Activated CD4-positive, CD25-positive, alpha-beta regulatory T cell treated with anti-CD3 and anti-CD28 coated beads, Interleukin-2, amount 50 U/mL, for 16 hours (primary cell): Measurements from ENCODE around the gene FKBP5.
"Not testable (repeated sequence)": the region's sequence is repeated elsewhere in the genome, so short reads cannot be mapped to it uniquely, and the experiment has no call there.

Source experiments
- DNase-seq: peaks from one replicate; pipeline ENCODE4 v3.0.0-alpha.2; 2020; ENCODE audit warnings: low read depth, low spot score

Gene FKBP5

GRCh38 chr6:35620706-35621105 lies 68.0 kb downstream of the FKBP5 start:
- DNase-seq, result no peak

GRCh38 chr6:35613762-35614161 lies 75.0 kb downstream of the FKBP5 start:
- DNase-seq, result no peak

- no peak for DNase-seq
Measured at GRCh38 chr6:35611240-35611639, 77.5 kb downstream of the FKBP5 start.

- no peak for DNase-seq
Measured at GRCh38 chr6:35610830-35611229, 77.9 kb downstream of the FKBP5 start.

GRCh38 chr6:35609588-35609987 lies 79.1 kb downstream of the FKBP5 start:
- no peak for DNase-seq

GRCh38 chr6:35607517-35608233 lies 81.0 kb downstream of the FKBP5 start:
- no peak for DNase-seq

- no peak for DNase-seq
Measured at GRCh38 chr6:35605600-35605999, 83.1 kb downstream of the FKBP5 start.

DNA sequence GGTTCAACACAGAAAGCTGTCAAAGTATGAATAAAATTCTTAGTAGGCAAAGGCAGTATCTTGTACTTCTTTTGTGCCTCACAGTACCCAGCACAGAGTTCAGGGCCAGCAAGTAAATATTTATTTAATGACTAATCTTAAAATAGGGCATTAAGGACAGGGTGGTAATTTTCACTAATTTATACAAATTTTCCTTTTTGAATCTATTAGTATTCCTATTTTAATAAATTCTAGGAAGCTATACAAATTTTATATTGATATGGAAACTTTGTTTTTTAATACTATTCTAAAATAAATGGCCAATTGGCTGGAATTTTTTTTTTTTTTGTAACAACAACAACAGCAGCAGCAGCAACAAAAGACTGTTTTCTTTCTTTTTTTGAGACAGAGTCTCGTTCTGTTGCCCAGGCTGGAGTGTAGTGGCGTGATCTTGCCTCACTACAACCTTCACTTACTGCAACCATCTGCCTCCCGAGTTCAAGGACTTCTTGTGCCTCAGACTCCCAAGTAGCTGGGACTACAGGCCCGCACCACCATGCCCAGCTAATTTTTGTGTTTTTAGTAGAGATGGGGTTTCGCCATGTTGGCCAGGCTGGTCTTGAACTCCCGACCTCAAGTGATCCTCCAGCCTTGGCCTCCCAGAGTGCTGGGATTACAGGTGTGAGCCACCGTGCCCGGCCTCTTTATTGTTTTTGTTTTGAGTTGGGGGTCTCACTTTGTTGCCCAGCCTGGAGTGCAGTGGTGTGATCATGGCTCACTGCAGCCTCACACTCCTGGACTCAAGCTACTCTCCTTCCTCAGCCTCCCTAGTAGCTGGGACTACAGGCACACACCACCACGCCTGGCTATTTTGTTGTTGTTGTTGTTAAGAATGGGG lies 85.2 kb downstream of the FKBP5 start:
- no peak for DNase-seq

GRCh38 chr6:35602133-35602946 lies 86.4 kb downstream of the FKBP5 start:
- no peak for DNase-seq

DNA sequence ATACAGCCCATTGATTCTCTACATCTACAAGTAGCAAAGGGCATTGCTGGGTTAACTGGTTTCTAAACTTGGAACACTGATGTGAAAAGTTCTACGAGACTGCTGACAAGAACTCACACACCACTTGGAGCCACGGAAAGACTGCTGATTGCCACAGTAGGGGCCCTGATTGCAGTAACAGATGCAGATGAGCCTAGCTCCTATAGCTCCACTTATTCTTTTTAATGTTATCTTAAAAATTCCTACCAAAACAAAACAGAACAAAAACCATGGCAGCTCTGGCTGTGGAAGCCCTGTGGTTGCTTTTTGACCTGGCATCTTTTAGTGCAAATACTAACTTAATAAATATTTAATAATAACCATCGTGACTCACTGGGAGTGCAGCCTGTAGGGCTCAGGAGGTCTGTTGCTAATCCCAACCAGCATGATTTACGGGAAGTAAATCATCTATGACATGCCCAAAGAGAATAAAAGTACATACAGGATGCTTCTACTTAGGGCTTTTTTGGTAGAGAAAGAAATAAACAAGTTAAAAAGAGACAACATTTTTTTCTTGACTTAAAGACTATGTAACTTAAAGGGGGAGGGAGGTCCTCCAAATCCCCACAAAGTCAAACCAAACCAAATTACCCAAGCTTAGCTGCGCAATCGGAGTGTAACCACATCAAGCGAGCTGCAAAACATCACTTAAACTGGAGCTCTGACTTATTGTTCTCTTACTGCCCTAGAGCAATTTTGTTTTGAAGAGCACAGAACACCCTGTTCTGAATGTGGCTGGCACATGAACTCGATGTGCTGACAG lies 87.2 kb downstream of the FKBP5 start:
- DNase-seq, result peak; percentile 30

DNA sequence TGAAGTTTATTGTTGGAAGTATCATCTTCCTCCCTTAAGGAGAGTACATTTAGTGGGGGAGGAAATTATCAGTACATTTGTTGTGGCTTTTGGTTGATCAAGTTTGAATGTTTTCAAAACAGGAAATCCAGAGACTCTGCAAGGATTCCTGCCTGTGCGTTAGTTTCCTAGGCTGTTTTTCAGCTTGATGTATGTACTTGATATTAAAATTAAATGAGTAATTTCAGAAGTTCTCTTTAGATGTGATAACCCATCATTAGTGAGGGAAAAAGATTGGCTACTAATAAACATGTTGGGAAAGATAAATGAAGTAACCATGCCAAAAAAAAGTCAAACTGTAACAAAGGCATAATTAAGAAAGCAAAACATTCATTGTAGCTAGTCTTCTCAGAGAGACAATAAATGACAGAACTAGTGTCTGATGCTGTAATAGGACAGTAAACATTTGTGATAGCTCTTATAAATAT lies 88.0 kb downstream of the FKBP5 start:
- DNase-seq, result no peak

DNA sequence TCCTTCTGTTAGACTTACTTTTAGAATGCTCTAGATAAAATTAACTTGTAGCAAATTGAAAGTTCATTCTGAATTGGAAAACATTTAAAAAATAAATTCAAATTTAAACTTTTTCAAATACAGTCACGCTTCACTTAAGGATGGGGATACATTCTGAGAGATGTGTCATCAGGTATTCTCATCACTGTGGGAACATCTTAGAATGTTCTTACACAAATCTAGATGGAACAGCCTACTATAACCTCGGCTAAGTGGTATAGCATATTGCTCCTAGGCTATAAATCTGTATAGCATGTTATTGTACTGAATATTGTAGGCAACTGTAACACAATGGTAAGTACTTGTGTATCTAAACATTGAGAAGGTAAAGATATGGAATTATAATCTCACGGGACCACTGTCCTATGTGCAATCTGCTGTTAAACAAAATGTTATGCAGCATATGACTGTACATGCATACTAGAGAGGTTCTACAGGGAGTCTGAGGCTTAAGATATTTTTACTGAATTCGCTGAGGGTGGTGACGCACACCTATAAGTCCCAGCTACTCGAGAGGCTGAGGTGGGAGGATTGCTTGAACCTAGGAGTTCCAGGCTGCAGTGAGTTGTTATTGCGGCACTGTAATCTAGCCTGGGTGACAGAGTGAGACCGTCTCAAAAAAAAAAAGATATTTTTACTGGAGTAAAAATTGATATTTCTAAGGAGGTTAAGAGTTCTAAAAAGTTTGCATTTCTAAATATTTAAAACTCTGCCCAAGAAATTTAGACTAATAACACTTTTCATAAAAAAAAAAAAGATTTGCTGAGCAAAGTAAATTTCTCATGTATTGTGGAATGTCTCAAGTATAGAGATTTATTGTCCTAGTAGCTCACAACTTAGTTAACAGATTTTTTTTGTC lies 88.7 kb downstream of the FKBP5 start:
- DNase-seq, result no peak

- DNase-seq, result not testable (repeated sequence)
Measured at GRCh38 chr6:35598621-35599020, 90.1 kb downstream of the FKBP5 start.

GRCh38 chr6:35596448-35597442 lies 92.0 kb downstream of the FKBP5 start:
- no peak for DNase-seq

DNA sequence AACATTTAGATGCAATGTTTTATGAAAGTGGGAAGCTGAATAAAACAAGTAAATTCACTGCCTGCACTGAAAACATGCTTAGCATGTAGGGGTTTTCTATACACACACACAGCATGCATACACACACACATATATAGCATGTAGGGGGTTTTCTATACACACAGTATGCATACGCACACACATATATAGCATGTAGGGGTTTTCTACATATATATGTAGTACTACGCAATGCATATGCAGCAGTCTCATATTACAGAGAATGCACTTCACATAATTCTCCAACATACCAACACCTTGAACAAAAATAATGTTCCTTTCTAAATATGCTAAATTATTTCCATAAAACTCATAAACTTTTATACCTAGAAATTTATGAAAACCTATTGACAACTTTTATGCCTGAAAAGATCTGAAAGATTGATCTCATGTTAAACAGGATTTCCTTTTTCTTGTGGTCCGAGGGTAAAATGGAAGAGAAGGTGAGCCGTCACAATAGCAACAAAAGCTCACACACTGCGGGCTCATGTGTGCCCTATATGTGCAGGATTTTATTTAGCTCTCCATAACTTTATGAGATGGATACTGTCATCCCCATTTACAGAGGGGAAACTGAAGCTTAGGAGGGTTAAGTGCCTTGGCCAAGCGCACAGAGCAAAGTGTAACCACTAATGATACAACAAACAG lies 94.1 kb downstream of the FKBP5 start:
- DNase-seq, result no peak

- DNase-seq, result no peak
Measured at GRCh38 chr6:35592178-35592577, 96.5 kb downstream of the FKBP5 start.

DNA sequence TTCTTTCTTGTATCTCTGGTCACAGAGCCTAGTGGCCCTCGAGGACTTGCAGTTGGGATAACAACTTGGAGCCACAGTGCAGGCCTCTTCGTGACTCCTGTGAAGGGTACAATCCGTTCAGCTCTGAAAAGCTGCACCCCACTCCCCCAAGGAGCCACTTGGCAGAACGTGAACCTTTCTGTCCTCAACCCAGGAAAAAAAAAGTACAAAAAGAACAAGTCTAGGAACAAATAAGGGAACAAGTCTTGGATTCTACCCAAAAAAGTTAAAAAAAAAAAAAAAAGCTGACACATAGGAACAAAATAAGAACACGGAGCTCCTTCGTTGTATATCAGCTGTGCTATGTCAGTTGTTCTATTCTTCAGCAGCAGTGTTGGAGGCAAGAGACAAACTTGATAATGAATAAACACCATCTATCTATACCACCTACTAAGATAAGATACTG lies 98.1 kb downstream of the FKBP5 start:
- DNase-seq, result no peak

DNA sequence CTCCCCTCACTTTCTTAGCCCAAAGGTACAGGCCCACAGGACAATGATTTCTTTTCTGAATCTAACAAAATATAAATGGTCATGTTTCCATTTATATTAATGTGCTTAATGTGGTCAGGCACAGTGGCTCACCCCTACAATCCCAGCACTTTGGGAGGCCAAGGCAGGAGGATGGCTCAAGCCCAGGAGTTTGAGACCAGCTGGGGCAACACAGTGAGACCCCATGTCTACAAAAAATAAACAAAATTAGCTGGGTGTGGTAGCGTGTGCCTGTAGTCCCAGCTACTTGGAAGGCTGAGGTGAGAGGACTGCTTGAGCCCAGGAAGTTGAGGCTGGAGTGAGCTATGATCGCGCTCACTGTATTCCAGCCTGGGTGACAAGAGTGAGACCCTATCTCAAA lies 98.8 kb downstream of the FKBP5 start:
- no peak for DNase-seq
